HL-60 (cell line): ENCODE data around the gene GALK1.

Experiments used
- DNase-seq, 2 experiments: peaks; one replicate each; pipeline ENCODE4 v3.0.0-alpha.2; 2010 to 2020; ENCODE audit warnings: low read depth in 1 of 2, low spot score in 1 of 2
- H3K27ac ChIP-seq: fragments of 250-450 bp; sonication (Bioruptor Pico); replicated peaks from 2 replicates; pipeline ENCODE4 v1.5.1; 2020; ENCODE audit warnings: mild to moderate bottlenecking, moderate library complexity
- H3K27me3 ChIP-seq: fragments of 250-450 bp; sonication (Bioruptor Pico); 2 replicates; pipeline ENCODE4 v1.5.1; 2021; ENCODE audit warnings: mild to moderate bottlenecking, moderate library complexity; ENCODE audit not compliant: insufficient read depth, poor library complexity, severe bottlenecking
- H3K4me3 ChIP-seq: replicated peaks from 2 replicates; pipeline ENCODE4 v1.5.1; 2011; ENCODE audit warnings: mild to moderate bottlenecking, control low read depth, low read length; ENCODE audit not compliant: insufficient read depth
- CTCF ChIP-seq: IDR thresholded peaks from one replicate; pipeline ENCODE4 v1.5.1; 2011; ENCODE audit warnings: low read length, control low read depth, inconsistent platforms; ENCODE audit not compliant: insufficient read depth
- GABPA ChIP-seq: IDR thresholded peaks from 2 replicates; pipeline ENCODE4 v1.6.1; 2012; ENCODE audit warnings: low read depth
- POLR2AphosphoS5 ChIP-seq: IDR thresholded peaks from 2 replicates; pipeline ENCODE4 v1.6.1; 2012; ENCODE audit warnings: low read depth
- SPI1 ChIP-seq: IDR thresholded peaks from 2 replicates; pipeline ENCODE4 v1.6.1; 2012; ENCODE audit warnings: low read depth, mild to moderate bottlenecking, borderline replicate concordance
- TF ChIP-seq, protein P1 (sequence below): IDR thresholded peaks from 2 replicates; pipeline ENCODE4 v1.6.1; 2012; ENCODE audit warnings: low read depth; ENCODE audit not compliant: insufficient replicate concordance

Gene GALK1

GRCh38 chr17:75785016-75785890 lies 20.3 kb upstream of the GALK1 start:
- Histone ChIP-seq H3K27ac (peak overlapping the region; percentile 100), H3K27me3 (no peaks in the 10 kb centered on the region), H3K4me3 (peak overlapping the region; percentile 28)
- TF ChIP-seq SPI1 (peak; percentile 72; the same call in 1 of the 2 replicates), POLR2AphosphoS5 (peak; percentile 88), GABPA (no peak)
- TF ChIP-seq, protein P1, sequence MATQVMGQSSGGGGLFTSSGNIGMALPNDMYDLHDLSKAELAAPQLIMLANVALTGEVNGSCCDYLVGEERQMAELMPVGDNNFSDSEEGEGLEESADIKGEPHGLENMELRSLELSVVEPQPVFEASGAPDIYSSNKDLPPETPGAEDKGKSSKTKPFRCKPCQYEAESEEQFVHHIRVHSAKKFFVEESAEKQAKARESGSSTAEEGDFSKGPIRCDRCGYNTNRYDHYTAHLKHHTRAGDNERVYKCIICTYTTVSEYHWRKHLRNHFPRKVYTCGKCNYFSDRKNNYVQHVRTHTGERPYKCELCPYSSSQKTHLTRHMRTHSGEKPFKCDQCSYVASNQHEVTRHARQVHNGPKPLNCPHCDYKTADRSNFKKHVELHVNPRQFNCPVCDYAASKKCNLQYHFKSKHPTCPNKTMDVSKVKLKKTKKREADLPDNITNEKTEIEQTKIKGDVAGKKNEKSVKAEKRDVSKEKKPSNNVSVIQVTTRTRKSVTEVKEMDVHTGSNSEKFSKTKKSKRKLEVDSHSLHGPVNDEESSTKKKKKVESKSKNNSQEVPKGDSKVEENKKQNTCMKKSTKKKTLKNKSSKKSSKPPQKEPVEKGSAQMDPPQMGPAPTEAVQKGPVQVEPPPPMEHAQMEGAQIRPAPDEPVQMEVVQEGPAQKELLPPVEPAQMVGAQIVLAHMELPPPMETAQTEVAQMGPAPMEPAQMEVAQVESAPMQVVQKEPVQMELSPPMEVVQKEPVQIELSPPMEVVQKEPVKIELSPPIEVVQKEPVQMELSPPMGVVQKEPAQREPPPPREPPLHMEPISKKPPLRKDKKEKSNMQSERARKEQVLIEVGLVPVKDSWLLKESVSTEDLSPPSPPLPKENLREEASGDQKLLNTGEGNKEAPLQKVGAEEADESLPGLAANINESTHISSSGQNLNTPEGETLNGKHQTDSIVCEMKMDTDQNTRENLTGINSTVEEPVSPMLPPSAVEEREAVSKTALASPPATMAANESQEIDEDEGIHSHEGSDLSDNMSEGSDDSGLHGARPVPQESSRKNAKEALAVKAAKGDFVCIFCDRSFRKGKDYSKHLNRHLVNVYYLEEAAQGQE: peak; percentile 64
- peak in 1 of 2 experiments; percentile 92 for DNase-seq

GRCh38 chr17:75784473-75785015 lies 19.6 kb upstream of the GALK1 start, which contains the start of gene UNK:
UNK (plus strand) TSS chr17:75784806; CDS start chr17:75784881, 75 bp downstream.
- Histone ChIP-seq H3K27ac (peak within 1 kb of the TSS; percentile 100), H3K27me3 (no peaks in the 10 kb centered on the region), H3K4me3 (peak within 1 kb of the TSS; percentile 35)
- TF ChIP-seq SPI1 (no peak), CTCF (no peak), POLR2AphosphoS5 (no peak), GABPA (no peak)
- TF ChIP-seq, protein P1: no peak
- DNase-seq: peak; percentile 99

DNA sequence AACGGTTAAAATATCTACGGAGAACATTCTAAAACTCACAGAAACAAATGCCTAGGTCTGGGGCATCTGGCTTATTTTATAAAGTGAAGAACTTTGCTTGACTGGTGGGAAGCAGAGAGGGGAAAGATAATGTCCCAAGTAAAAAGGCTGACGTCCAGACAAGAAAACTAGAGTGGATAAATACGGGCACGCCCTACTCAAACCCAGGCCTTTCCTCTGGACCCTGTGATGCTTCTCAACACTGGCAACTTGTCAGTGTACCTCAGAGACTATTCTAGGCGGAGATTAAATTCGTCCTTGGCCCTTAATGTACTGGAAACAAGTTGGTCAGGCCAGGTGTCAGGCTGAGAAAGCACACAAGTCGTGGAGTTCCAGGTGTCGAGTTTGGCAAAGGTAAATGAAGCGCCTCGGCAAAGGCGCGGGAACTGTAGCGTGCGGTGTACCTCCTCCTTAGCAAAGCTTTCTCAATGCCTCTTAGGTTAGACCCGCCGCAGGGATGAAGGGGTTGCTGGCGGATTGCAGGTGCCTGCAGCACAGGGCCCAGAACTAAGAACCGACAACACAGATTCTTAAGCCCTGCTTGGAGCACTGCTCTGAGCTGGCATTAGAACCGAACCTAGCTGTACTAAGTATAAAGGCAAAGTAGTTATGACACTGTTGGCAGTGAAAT lies 18.9 kb upstream of the GALK1 start:
- DNase-seq: peak in 1 of 2 experiments; percentile 27
- Histone ChIP-seq H3K27ac (peak overlapping the region; percentile 100), H3K27me3 (no peaks in the 10 kb centered on the region), H3K4me3 (peak overlapping the region; percentile 35)
- no peak for TF ChIP-seq CTCF
- TF ChIP-seq POLR2AphosphoS5: peak; percentile 18; the same call in 1 of the 2 replicates
